A549 (cell line): ENCODE results near the gene DPF1. TPM values are rescaled to one million over a fixed set of nuclear protein-coding genes. Genes with fewer than 3 reads are reported as not detected.

Source experiments
- ATAC-seq, 2 experiments: fragments of 200-7000 bp in 1 of 2; fragments of >200 bp in 1 of 2; cut with Nextera tagmentation in 1 of 2; cut with Tn5 transposase in 1 of 2; 3 replicates each; pipeline versions ENCODE4 v1.8.0 to v1.9.1; 2018 to 2020; ENCODE audit warnings: mild to moderate bottlenecking in 1 of 2, moderate library complexity in 1 of 2
- CTCF ChIA-PET: fragments of 300-600 bp; sonication (Branson Sonifier 250); formaldehyde crosslinking; extraction: SDS; loops from one replicate; lab custom pipeline; 2021; ENCODE audit warnings: antibody characterized with exemption, inconsistent platforms; lab: Yijun Ruan, JAX
- POLR2A ChIA-PET: fragments of 350-600 bp; formaldehyde crosslinking; extraction: SDS; loops from one replicate; lab custom pipeline; 2021; ENCODE audit warnings: antibody characterized with exemption, inconsistent platforms; lab: Yijun Ruan, JAX
- DNase-seq, 2 experiments: peaks; one replicate each; pipeline versions ENCODE4 v3.0.0 to v3.0.0-alpha.2; 2011 to 2016; ENCODE audit warnings: low read depth in 1 of 2, low spot score in 1 of 2
- FAIRE-seq: peaks from 2 replicates; lab custom pipeline; 2011; peaks lifted over from hg19 to GRCh38; lab: Jason Lieb, UNC
- H3K27ac ChIP-seq, 2 experiments: fragments of >200 bp; sonication (Bioruptor Twin); formaldehyde crosslinking; 3 replicates each; pipeline ENCODE4 v1.5.1; 2016 to 2017
- H3K4me1 ChIP-seq: fragments of >200 bp; sonication (Bioruptor Twin); formaldehyde crosslinking; 3 replicates; pipeline ENCODE4 v1.6.1; 2016
- H3K4me2 ChIP-seq: fragments of >200 bp; sonication (Bioruptor Twin); formaldehyde crosslinking; 3 replicates; pipeline ENCODE4 v1.6.1; 2016
- H3K4me3 ChIP-seq: fragments of >200 bp; sonication (Bioruptor Twin); formaldehyde crosslinking; 3 replicates; pipeline ENCODE4 v1.5.1; 2016
- H3K9me3 ChIP-seq: fragments of >200 bp; sonication (Bioruptor Twin); formaldehyde crosslinking; 3 replicates; pipeline ENCODE4 v1.6.1; 2016
- ATOH8 ChIP-seq: fragments of 250-450 bp; sonication (Bioruptor Pico); IDR thresholded peaks from 2 replicates; pipeline ENCODE4 v1.5.0; 2020; ENCODE audit warnings: low read depth, mild to moderate bottlenecking, moderate library complexity
- CBX8 ChIP-seq: fragments of 200-600 bp; sonication (generic); IDR thresholded peaks from 2 replicates; pipeline ENCODE4 v1.6.1; 2016
- CHD4 ChIP-seq: fragments of 200-600 bp; sonication (generic); IDR thresholded peaks from 2 replicates; pipeline ENCODE4 v1.6.1; 2016; ENCODE audit warnings: antibody characterized with exemption, mild to moderate bottlenecking, borderline replicate concordance
- E2F6 ChIP-seq: IDR thresholded peaks from 2 replicates; pipeline ENCODE4 v1.6.1; 2012; ENCODE audit warnings: low read depth, borderline replicate concordance
- EHF ChIP-seq: fragments of 250-450 bp; sonication (Bioruptor Pico); IDR thresholded peaks from 2 replicates; pipeline ENCODE4 v1.5.0; 2020; ENCODE audit warnings: mild to moderate bottlenecking
- EHMT2 ChIP-seq: fragments of 200-600 bp; sonication (generic); IDR thresholded peaks from 2 replicates; pipeline ENCODE4 v1.6.1; 2016; ENCODE audit warnings: antibody characterized with exemption, low read depth, mild to moderate bottlenecking, moderate library complexity
- EP300 ChIP-seq, 2 experiments: fragments of >200 bp; sonication (Bioruptor Twin); formaldehyde crosslinking; IDR thresholded peaks; 2 replicates in 1 of 2; 3 replicates in 1 of 2; pipeline ENCODE4 v1.6.1; 2016 to 2017
- FOSB ChIP-seq: fragments of 250-450 bp; sonication (Bioruptor Pico); IDR thresholded peaks from 2 replicates; pipeline ENCODE4 v1.5.0; 2020; ENCODE audit warnings: mild to moderate bottlenecking, moderate library complexity
- FOXS1 ChIP-seq: fragments of 250-450 bp; sonication (Bioruptor Pico); IDR thresholded peaks from 2 replicates; pipeline ENCODE4 v1.5.0; 2020; ENCODE audit warnings: mild to moderate bottlenecking, moderate library complexity
- HOXB5 ChIP-seq: fragments of 250-450 bp; sonication (Bioruptor Pico); IDR thresholded peaks from 2 replicates; pipeline ENCODE4 v1.5.0; 2020; ENCODE audit warnings: mild to moderate bottlenecking, moderate library complexity
- JUN ChIP-seq, 2 experiments: fragments of >200 bp; sonication (Bioruptor Twin); formaldehyde crosslinking; IDR thresholded peaks; 2 replicates in 1 of 2; 3 replicates in 1 of 2; pipeline ENCODE4 v1.6.1; 2016 to 2017
- KDM5A ChIP-seq: fragments of 200-600 bp; sonication (generic); IDR thresholded peaks from 2 replicates; pipeline ENCODE4 v1.6.1; 2016; ENCODE audit warnings: antibody characterized with exemption, mild to moderate bottlenecking
- MAFK ChIP-seq: fragments of 450-650 bp; IDR thresholded peaks from 2 replicates; pipeline ENCODE4 v1.6.1; 2014; ENCODE audit not compliant: partially characterized antibody
- MAZ ChIP-seq: fragments of 150-350 bp; IDR thresholded peaks from 2 replicates; pipeline ENCODE4 v1.6.1; 2014; ENCODE audit warnings: antibody characterized with exemption, low read depth, low read length, borderline replicate concordance
- MYC ChIP-seq: IDR thresholded peaks from 2 replicates; pipeline ENCODE4 v1.6.1; 2012; ENCODE audit warnings: mild to moderate bottlenecking, inconsistent platforms, low read length, improper control_type of control experiment, borderline replicate concordance
- PHF8 ChIP-seq: fragments of 200-600 bp; sonication (generic); IDR thresholded peaks from 2 replicates; pipeline ENCODE4 v1.6.1; 2016; ENCODE audit warnings: low read depth, mild to moderate bottlenecking, antibody characterized with exemption, moderate library complexity, borderline replicate concordance
- RAD21 ChIP-seq, 2 experiments: fragments of >200 bp in 1 of 2; sonication (Bioruptor Twin) in 1 of 2; formaldehyde crosslinking in 1 of 2; IDR thresholded peaks in 1 of 2; conservative IDR thresholded peaks in 1 of 2; 2 replicates in 1 of 2; 3 replicates in 1 of 2; pipeline ENCODE4 v1.6.1; 2012 to 2018; ENCODE audit warnings: inconsistent platforms in 1 of 2
- REST ChIP-seq: fragments of 200-600 bp; sonication (generic); IDR thresholded peaks from 2 replicates; pipeline ENCODE4 v1.6.1; 2016; ENCODE audit warnings: antibody characterized with exemption, mild to moderate bottlenecking, moderate library complexity
- RFX5 ChIP-seq: fragments of 450-650 bp; IDR thresholded peaks from 2 replicates; pipeline ENCODE4 v1.7.1; 2014; ENCODE audit warnings: antibody characterized with exemption, mild to moderate bottlenecking, moderate library complexity
- SMC3 ChIP-seq: fragments of >200 bp; sonication (Bioruptor Twin); formaldehyde crosslinking; IDR thresholded peaks from 3 replicates; pipeline ENCODE4 v1.6.1; 2018; ENCODE audit warnings: inconsistent platforms
- TP53 ChIP-seq: fragments of 250-450 bp; sonication (Bioruptor Pico); IDR thresholded peaks from 2 replicates; pipeline ENCODE4 v1.5.0; 2021; ENCODE audit warnings: mild to moderate bottlenecking, moderate library complexity
- ZFP36 ChIP-seq: fragments of 450-650 bp; IDR thresholded peaks from 2 replicates; pipeline ENCODE4 v1.6.1; 2014; ENCODE audit warnings: borderline replicate concordance; ENCODE audit not compliant: partially characterized antibody
- ZSCAN20 ChIP-seq: fragments of 250-450 bp; sonication (Bioruptor Pico); IDR thresholded peaks from 2 replicates; pipeline ENCODE4 v1.8.0; 2022; ENCODE audit warnings: mild to moderate bottlenecking, moderate library complexity
- WGBS: methylation state at CpG from one replicate; pipeline ENCODE4 v1.1.6; 2017; ENCODE audit errors: missing lambda C conversion rate; 5-methylcytosine and 5-hydroxymethylcytosine counted together
- polyA plus RNA-seq, 4 experiments: library from polyadenylated mRNA; depleted of rRNA in 3 of 4; stranded (reverse); fragments of >200 nt; fragmentation: RNase III in 1 of 4; extraction: RNeasy Plus Mini Kit Qiagen cat#74134 plus additional on column Dnase treatment in 1 of 4; gene quantifications; 2 replicates in 3 of 4; 3 replicates in 1 of 4; pipeline ENCODE4 v1.2.3, GENCODE V29; 2011 to 2017
- TF ChIP-seq, protein P1 (sequence below): fragments of >200 bp; sonication (Bioruptor Twin); formaldehyde crosslinking; IDR thresholded peaks from 3 replicates; pipeline ENCODE4 v1.5.1; 2016
- TF ChIP-seq, protein P2 (sequence below): fragments of >200 bp; sonication (Bioruptor Twin); formaldehyde crosslinking; IDR thresholded peaks from 2 replicates; pipeline ENCODE4 v1.6.1; 2016

Gene DPF1
- polyA plus RNA-seq, 2 of the 4 experiments (the other 2 are of a cell fraction), result 2.1 to 6.8 TPM

DNA sequence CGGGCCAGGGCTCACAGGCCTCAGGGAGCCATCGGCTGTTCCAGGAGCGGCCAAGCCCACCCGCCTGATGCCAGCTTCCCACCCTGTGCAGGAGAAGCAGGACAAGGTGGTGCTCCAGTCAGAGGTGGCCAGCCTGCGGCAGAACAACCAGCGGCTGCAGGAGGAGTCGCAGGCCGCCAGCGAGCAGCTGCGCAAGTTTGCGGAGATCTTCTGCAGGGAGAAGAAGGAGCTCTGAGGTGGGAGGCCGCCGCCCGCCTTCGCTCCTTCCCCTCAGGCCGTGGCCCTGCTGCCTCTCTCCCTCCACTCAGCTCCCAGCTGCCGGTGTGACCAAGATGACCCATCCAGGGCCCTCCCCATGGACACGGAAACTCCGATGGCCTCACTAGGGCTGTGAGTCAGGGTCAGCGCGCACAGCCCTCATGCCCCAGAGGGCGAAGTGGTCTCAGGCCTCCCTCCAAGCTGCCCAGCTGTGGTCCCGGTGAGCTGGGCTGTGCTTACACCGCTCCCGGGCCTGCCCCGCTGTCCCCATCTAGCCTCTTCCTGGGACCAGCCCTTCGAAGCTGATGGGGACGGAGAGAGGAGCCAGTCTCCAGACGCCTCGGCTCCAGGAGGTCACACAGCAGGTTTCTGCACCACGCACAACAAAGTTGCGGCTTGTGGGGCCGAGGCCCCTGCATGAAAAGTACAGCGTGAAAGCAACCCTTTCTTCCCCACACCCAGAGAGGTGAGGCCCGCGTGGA lies 17.8 kb downstream of the DPF1 start:
- ATAC-seq (peak in 1 of 2 experiments; percentile 3; a peak in 2 of 6 replicates), DNase-seq (no peak), FAIRE-seq (no peak)
- Histone ChIP-seq H3K27ac (no peak overlapping the region), H3K9me3 (no peaks in the 10 kb centered on the region), H3K4me2 (no peak overlapping the region), H3K4me1 (peaks cover 29% of the 10 kb centered on the region), H3K4me3 (no peak overlapping the region)
- POLR2A ChIA-PET, result interaction anchor here (0.5 to 0.6 kb wide), 2 partner anchors 129 to 1221 kb away, joined by 4 to 6 read pairs; partner anchors contain the start of gene CATSPERG
- CTCF ChIA-PET, result interaction anchor here (0.6 to 1.8 kb wide), 15 partner anchors 9 to 311 kb away, joined by 3 to 7 read pairs (median 4); no protein-coding TSS in a partner anchor
- TF ChIP-seq EHMT2, result no peak
- TF ChIP-seq ATOH8 (CRISPR knock-in tag), result no peak
- TF ChIP-seq EP300 (IDR thresholded peaks at IDR 0.05), result no peak
- no peak for TF ChIP-seq RFX5
- no peak for TF ChIP-seq FOXS1 (CRISPR knock-in tag)
- TF ChIP-seq EHF (CRISPR knock-in tag), result no peak
- no peak for TF ChIP-seq REST
- 89% methylated on average over 36 of the region's 36 CpGs for WGBS

- Histone ChIP-seq H3K4me1 (peaks cover 19% of the 10 kb centered on the region), H3K27ac (no peak overlapping the region), H3K9me3 (no peaks in the 10 kb centered on the region), H3K4me3 (no peak overlapping the region), H3K4me2 (no peak overlapping the region)
- TF ChIP-seq TP53 (no peak), JUN (IDR thresholded peaks at IDR 0.05) (no peak), PHF8 (no peak), MAZ (no peak), HOXB5 (CRISPR knock-in tag) (no peak), KDM5A (no peak), E2F6 (no peak), EHF (CRISPR knock-in tag) (no peak), MAFK (no peak), CBX8 (no peak), SMC3 (no peak), ZSCAN20 (CRISPR knock-in tag) (no peak), CHD4 (no peak), RAD21 (conservative IDR thresholded peaks at IDR 0.05 in 1 of 2, IDR thresholded peaks at IDR 0.05 in 1 of 2) (no peak), ZFP36 (no peak), FOSB (CRISPR knock-in tag) (no peak), MYC (no peak)
- TF ChIP-seq, protein P1, sequence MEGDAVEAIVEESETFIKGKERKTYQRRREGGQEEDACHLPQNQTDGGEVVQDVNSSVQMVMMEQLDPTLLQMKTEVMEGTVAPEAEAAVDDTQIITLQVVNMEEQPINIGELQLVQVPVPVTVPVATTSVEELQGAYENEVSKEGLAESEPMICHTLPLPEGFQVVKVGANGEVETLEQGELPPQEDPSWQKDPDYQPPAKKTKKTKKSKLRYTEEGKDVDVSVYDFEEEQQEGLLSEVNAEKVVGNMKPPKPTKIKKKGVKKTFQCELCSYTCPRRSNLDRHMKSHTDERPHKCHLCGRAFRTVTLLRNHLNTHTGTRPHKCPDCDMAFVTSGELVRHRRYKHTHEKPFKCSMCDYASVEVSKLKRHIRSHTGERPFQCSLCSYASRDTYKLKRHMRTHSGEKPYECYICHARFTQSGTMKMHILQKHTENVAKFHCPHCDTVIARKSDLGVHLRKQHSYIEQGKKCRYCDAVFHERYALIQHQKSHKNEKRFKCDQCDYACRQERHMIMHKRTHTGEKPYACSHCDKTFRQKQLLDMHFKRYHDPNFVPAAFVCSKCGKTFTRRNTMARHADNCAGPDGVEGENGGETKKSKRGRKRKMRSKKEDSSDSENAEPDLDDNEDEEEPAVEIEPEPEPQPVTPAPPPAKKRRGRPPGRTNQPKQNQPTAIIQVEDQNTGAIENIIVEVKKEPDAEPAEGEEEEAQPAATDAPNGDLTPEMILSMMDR, result no peak
- TF ChIP-seq, protein P2, sequence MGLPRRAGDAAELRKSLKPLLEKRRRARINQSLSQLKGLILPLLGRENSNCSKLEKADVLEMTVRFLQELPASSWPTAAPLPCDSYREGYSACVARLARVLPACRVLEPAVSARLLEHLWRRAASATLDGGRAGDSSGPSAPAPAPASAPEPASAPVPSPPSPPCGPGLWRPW, result no peak
- no peak for ATAC-seq
- DNase-seq, result no peak
- peak; percentile 83 for FAIRE-seq
- CTCF ChIA-PET, result interaction anchor here (0.6 to 1.4 kb wide), 3 partner anchors 33 to 131 kb away, joined by 3 to 4 read pairs (median 3); partner anchors contain the start of gene CATSPERG
- WGBS, result 96% methylated on average over 8 of the region's 8 CpGs
- POLR2A ChIA-PET, result no interaction called here
Measured at GRCh38 chr19:38204728-38205127, 19.3 kb downstream of the DPF1 start.
